GM18526 (cell line): ENCODE results near the gene FBXW2.

Experiments
- POLR2A ChIP-seq: IDR thresholded peaks from 3 replicates; pipeline ENCODE4 v1.6.1; 2011; ENCODE audit not compliant: insufficient read length; ENCODE audit errors: extremely low read depth

FBXW2 gene

GRCh38 chr9:120787933-120788332 lies 5.3 kb downstream of the FBXW2 start:
- no peak for TF ChIP-seq POLR2A

GRCh38 chr9:120783602-120784047 lies 9.6 kb downstream of the FBXW2 start:
- TF ChIP-seq POLR2A, result no peak

GRCh38 chr9:120781236-120781635 lies 12.0 kb downstream of the FBXW2 start:
- TF ChIP-seq POLR2A, result no peak

- TF ChIP-seq POLR2A, result no peak
Measured at GRCh38 chr9:120780367-120780766, 12.8 kb downstream of the FBXW2 start.

GRCh38 chr9:120779227-120779626 lies 14.0 kb downstream of the FBXW2 start:
- no peak for TF ChIP-seq POLR2A

GRCh38 chr9:120778758-120779157 lies 14.5 kb downstream of the FBXW2 start:
- TF ChIP-seq POLR2A, result no peak

- no peak for TF ChIP-seq POLR2A
Measured at GRCh38 chr9:120777229-120777628, 16.0 kb downstream of the FBXW2 start.

GRCh38 chr9:120776788-120777187 lies 16.4 kb downstream of the FBXW2 start:
- no peak for TF ChIP-seq POLR2A

- no peak for TF ChIP-seq POLR2A
Measured at GRCh38 chr9:120775859-120776258, 17.4 kb downstream of the FBXW2 start.

GRCh38 chr9:120774719-120775118 lies 18.5 kb downstream of the FBXW2 start:
- no peak for TF ChIP-seq POLR2A

GRCh38 chr9:120773256-120773655 lies 20.0 kb downstream of the FBXW2 start:
- TF ChIP-seq POLR2A, result no peak

GRCh38 chr9:120770931-120771330 lies 22.3 kb downstream of the FBXW2 start:
- TF ChIP-seq POLR2A, result no peak

- no peak for TF ChIP-seq POLR2A
Measured at GRCh38 chr9:120768886-120769285, 24.3 kb downstream of the FBXW2 start.

GRCh38 chr9:120768247-120768646 lies 25.0 kb downstream of the FBXW2 start:
- no peak for TF ChIP-seq POLR2A

GRCh38 chr9:120767451-120767850 lies 25.8 kb downstream of the FBXW2 start:
- TF ChIP-seq POLR2A, result no peak

- TF ChIP-seq POLR2A, result no peak
Measured at GRCh38 chr9:120765910-120766425, 27.2 kb downstream of the FBXW2 start.

GRCh38 chr9:120764476-120764875 lies 28.7 kb downstream of the FBXW2 start:
- TF ChIP-seq POLR2A, result no peak
